ENCODE results near the gene SMNDC1.
"Not testable (repeated sequence)": the region's sequence is repeated elsewhere in the genome, so short reads cannot be mapped to it uniquely, and the experiment has no call there.

DNA sequence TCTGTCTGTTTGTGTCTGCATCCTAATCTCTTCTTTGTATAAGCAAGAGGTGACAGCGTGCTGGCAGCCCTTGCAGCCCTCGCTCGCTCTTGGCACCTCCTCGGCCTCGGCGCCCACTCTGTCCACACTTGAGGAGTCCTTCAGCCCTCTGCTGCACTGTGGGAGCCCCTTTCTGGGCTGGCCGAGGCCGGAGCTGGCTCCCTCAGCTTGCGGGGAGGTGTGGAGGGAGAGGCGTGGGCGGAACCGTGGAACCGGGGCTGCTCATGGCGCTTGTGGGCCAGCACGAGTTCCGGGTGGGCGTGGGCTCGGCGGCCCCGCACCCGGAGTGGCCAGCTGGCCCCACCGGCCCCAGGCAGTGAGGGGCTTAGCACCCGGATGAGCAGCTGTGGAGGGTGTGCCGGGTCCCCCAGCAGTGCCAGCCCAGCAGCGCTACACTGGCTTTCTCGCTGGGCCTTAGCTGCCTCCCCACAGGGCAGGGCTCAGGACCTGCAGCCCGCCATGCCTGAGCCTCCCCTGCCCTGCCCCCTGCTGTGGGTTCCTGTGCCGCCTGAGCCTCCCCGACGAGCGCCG is 26.6 kb upstream of the SMNDC1 start:
- TF ChIP-seq, protein P1, sequence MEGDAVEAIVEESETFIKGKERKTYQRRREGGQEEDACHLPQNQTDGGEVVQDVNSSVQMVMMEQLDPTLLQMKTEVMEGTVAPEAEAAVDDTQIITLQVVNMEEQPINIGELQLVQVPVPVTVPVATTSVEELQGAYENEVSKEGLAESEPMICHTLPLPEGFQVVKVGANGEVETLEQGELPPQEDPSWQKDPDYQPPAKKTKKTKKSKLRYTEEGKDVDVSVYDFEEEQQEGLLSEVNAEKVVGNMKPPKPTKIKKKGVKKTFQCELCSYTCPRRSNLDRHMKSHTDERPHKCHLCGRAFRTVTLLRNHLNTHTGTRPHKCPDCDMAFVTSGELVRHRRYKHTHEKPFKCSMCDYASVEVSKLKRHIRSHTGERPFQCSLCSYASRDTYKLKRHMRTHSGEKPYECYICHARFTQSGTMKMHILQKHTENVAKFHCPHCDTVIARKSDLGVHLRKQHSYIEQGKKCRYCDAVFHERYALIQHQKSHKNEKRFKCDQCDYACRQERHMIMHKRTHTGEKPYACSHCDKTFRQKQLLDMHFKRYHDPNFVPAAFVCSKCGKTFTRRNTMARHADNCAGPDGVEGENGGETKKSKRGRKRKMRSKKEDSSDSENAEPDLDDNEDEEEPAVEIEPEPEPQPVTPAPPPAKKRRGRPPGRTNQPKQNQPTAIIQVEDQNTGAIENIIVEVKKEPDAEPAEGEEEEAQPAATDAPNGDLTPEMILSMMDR (conservative IDR thresholded peaks at IDR 0.05; ENCODE audit: low read depth, low read length) = not testable (repeated sequence)
- TF ChIP-seq EZH2 (IDR thresholded peaks at IDR 0.05; ENCODE audit: borderline replicate concordance, low read depth, low read length, poor library complexity, severe bottlenecking) = not testable (repeated sequence)

Data from A673 (cell line).